ENCODE data around the gene USHBP1. TPM values are rescaled to one million over a fixed set of nuclear protein-coding genes. Genes with fewer than 3 reads are reported as not detected.
A peak's percentile ranks its signal among the peaks of the same experiment; 100 is the strongest.

USHBP1 gene
- total and polyA plus RNA-seq, 2 of the 13 experiments (the other 11 are each of a cell fraction or from before 2014, with no cell fraction given), result 0.15 to 1.5 TPM

- TF ChIP-seq, protein P1, sequence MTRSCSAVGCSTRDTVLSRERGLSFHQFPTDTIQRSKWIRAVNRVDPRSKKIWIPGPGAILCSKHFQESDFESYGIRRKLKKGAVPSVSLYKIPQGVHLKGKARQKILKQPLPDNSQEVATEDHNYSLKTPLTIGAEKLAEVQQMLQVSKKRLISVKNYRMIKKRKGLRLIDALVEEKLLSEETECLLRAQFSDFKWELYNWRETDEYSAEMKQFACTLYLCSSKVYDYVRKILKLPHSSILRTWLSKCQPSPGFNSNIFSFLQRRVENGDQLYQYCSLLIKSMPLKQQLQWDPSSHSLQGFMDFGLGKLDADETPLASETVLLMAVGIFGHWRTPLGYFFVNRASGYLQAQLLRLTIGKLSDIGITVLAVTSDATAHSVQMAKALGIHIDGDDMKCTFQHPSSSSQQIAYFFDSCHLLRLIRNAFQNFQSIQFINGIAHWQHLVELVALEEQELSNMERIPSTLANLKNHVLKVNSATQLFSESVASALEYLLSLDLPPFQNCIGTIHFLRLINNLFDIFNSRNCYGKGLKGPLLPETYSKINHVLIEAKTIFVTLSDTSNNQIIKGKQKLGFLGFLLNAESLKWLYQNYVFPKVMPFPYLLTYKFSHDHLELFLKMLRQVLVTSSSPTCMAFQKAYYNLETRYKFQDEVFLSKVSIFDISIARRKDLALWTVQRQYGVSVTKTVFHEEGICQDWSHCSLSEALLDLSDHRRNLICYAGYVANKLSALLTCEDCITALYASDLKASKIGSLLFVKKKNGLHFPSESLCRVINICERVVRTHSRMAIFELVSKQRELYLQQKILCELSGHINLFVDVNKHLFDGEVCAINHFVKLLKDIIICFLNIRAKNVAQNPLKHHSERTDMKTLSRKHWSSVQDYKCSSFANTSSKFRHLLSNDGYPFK (CRISPR knock-in tag; IDR thresholded peaks at IDR 0.05; ENCODE audit: borderline replicate concordance), result peak; percentile 83; the same call in 1 of the 2 replicates
- TF ChIP-seq HDAC2 (CRISPR knock-in tag; IDR thresholded peaks at IDR 0.05) (peak; percentile 53; the same call in 1 of the 2 replicates), ZNF354B (CRISPR knock-in tag; IDR thresholded peaks at IDR 0.05) (no peak), LCORL (IDR thresholded peaks at IDR 0.05) (peak; percentile 95), LCORL (CRISPR knock-in tag; IDR thresholded peaks at IDR 0.05) (no peak), TMF1 (CRISPR knock-in tag; IDR thresholded peaks at IDR 0.05; ENCODE audit: low read depth) (no peak), KMT2B (CRISPR knock-in tag; IDR thresholded peaks at IDR 0.05) (peak; percentile 69; the same call in 1 of the 2 replicates), HDAC6 (IDR thresholded peaks at IDR 0.05; ENCODE audit: low read depth, low read length) (no peak), ZNF333 (CRISPR knock-in tag; IDR thresholded peaks at IDR 0.05; ENCODE audit: borderline replicate concordance) (no peak), FOSL2 (CRISPR knock-in tag; IDR thresholded peaks at IDR 0.05) (peak; percentile 27; the same call in 1 of the 2 replicates), HOXA9 (CRISPR knock-in tag; IDR thresholded peaks at IDR 0.05; ENCODE audit: borderline replicate concordance) (no peak), ZNF432 (CRISPR knock-in tag; IDR thresholded peaks at IDR 0.05; ENCODE audit: borderline replicate concordance) (no peak), ZNF775 (CRISPR knock-in tag; IDR thresholded peaks at IDR 0.05; ENCODE audit: borderline replicate concordance) (no peak), ZNF282 (IDR thresholded peaks at IDR 0.05; ENCODE audit: partially characterized antibody) (no peak), ZNF292 (CRISPR knock-in tag; IDR thresholded peaks at IDR 0.05; ENCODE audit: borderline replicate concordance, low read depth) (no peak), ZNF841 (CRISPR knock-in tag; IDR thresholded peaks at IDR 0.05; ENCODE audit: borderline replicate concordance) (no peak), ZSCAN22 (CRISPR knock-in tag; IDR thresholded peaks at IDR 0.05) (no peak)
- TF ChIP-seq, protein P2, sequence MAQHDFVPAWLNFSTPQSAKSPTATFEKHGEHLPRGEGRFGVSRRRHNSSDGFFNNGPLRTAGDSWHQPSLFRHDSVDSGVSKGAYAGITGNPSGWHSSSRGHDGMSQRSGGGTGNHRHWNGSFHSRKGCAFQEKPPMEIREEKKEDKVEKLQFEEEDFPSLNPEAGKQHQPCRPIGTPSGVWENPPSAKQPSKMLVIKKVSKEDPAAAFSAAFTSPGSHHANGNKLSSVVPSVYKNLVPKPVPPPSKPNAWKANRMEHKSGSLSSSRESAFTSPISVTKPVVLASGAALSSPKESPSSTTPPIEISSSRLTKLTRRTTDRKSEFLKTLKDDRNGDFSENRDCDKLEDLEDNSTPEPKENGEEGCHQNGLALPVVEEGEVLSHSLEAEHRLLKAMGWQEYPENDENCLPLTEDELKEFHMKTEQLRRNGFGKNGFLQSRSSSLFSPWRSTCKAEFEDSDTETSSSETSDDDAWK (CRISPR knock-in tag; IDR thresholded peaks at IDR 0.05), result no peak
- TF ChIP-seq, protein P3, sequence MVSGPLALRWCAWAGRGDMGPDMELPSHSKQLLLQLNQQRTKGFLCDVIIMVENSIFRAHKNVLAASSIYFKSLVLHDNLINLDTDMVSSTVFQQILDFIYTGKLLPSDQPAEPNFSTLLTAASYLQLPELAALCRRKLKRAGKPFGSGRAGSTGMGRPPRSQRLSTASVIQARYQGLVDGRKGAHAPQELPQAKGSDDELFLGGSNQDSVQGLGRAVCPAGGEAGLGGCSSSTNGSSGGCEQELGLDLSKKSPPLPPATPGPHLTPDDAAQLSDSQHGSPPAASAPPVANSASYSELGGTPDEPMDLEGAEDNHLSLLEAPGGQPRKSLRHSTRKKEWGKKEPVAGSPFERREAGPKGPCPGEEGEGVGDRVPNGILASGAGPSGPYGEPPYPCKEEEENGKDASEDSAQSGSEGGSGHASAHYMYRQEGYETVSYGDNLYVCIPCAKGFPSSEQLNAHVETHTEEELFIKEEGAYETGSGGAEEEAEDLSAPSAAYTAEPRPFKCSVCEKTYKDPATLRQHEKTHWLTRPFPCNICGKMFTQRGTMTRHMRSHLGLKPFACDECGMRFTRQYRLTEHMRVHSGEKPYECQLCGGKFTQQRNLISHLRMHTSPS (CRISPR knock-in tag; IDR thresholded peaks at IDR 0.05; ENCODE audit: low read depth), result no peak
- TF ChIP-seq, protein P4, sequence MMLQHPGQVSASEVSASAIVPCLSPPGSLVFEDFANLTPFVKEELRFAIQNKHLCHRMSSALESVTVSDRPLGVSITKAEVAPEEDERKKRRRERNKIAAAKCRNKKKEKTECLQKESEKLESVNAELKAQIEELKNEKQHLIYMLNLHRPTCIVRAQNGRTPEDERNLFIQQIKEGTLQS (CRISPR knock-in tag; IDR thresholded peaks at IDR 0.05), result no peak
- TF ChIP-seq, protein P5, sequence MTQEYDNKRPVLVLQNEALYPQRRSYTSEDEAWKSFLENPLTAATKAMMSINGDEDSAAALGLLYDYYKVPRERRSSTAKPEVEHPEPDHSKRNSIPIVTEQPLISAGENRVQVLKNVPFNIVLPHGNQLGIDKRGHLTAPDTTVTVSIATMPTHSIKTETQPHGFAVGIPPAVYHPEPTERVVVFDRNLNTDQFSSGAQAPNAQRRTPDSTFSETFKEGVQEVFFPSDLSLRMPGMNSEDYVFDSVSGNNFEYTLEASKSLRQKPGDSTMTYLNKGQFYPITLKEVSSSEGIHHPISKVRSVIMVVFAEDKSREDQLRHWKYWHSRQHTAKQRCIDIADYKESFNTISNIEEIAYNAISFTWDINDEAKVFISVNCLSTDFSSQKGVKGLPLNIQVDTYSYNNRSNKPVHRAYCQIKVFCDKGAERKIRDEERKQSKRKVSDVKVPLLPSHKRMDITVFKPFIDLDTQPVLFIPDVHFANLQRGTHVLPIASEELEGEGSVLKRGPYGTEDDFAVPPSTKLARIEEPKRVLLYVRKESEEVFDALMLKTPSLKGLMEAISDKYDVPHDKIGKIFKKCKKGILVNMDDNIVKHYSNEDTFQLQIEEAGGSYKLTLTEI (CRISPR knock-in tag; conservative IDR thresholded peaks at IDR 0.05), result no peak
These were observed 2.6 kb upstream of the USHBP1 start, which contains the start of gene BABAM1 (continued) for GRCh38 chr19:17266975-17267788.

All from HepG2 (cell line).